HG02943 (cell line): ENCODE results near the gene RRP36.
"Not testable (repeated sequence)": the region's sequence is repeated elsewhere in the genome, so short reads cannot be mapped to it uniquely, and the experiment has no call there.

Source experiments
- ATAC-seq: cut with Tn5 transposase; IDR thresholded peaks from one replicate; pipeline ENCODE4 v1.9.1; 2021; ENCODE audit warnings: mild to moderate bottlenecking, low read depth, moderate library complexity; ENCODE audit not compliant: unreplicated experiment

The RRP36 gene, protein sequence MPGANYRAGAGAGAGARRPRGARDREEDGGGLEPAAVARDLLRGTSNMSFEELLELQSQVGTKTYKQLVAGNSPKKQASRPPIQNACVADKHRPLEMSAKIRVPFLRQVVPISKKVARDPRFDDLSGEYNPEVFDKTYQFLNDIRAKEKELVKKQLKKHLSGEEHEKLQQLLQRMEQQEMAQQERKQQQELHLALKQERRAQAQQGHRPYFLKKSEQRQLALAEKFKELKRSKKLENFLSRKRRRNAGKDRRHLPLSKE

DNA sequence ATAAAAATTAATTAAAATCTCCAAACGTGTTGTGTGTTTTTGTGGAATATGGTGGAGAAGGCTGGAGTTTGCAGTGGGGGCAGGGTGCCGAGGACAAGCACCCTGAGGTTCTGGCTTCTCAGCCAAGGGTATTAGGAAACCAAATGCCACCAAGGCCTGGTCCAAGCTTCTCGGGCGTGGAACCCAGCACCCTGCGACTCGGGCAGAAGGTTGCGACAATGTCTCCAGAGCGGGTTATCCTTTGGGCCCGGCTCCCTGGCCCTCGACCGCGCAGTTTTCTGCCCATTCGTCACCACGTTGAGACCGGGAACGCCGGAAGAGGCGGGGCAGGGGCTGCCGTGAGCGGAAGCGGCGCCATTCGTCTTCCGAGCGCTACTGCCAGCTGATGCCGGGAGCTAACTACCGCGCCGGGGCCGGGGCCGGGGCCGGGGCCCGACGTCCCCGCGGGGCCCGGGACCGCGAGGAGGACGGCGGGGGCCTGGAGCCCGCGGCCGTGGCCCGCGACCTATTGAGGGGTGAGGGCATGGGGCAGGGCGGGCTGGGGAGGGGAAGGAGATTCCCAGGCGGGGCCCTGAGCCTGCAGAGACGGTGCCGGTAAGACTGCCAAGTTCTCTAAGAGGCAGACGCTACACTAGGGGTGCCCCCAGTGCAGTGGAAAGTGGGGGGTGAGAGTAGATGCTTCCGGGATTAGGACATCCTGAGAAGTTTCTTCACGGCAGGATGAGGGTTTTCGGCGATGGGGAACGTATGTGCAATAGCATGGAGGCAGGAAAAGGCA lies at the start of gene RRP36:
TSS of gene RRP36 (plus strand) at position 354 of the 778 bp plus-strand sequence. CDS start at position 386, 32 bp downstream.
- peak; percentile 70 for ATAC-seq

- ATAC-seq = no peak
These were observed 49.6 kb upstream of the RRP36 start for GRCh38 chr6:42971746-42972327.

GRCh38 chr6:42973926-42974325 lies 47.5 kb upstream of the RRP36 start:
- ATAC-seq = no peak

GRCh38 chr6:42974919-42975505 lies 46.4 kb upstream of the RRP36 start:
- ATAC-seq = no peak

- no peak for ATAC-seq
These were observed 43.0 kb upstream of the RRP36 start for GRCh38 chr6:42978487-42978838.

DNA sequence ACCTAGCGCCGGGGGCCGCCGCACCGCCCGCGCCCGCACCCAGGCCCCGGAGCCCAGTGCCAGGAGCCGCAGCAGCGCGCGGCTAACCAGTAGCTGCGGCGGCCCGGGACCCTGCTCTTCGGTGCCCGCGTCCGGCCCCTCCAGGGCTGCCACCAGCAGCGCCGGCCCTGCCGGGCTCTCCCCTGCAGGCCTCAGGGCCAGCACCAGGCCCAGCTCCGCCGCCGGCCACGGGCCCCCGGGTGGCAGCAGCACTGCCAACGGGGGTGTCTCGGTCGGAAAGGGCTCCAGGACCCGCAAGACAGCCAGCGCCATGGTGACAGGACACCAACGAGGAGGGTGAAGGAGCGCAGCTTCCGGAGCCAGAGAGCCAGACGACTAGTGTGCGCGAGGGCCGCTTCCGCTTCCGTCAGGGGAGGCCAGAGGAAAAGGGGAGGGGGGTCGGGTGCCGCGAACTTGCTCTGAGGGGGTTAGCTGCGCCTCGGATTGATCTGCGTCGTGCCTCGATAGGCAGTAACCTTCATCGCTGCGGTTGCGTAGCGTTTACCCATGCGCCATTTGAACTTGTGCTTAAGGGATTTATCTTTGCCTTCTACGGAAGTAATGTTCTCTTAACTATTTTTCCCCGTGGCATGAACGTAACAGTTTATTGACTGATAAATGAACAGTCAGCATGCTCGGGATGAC lies 42.4 kb upstream of the RRP36 start, which contains the start of gene PEX6:
TSS of gene PEX6 (minus strand) at position 343 of the 684 bp plus-strand sequence. CDS start at position 312, 31 bp downstream.
- peak; percentile 91 for ATAC-seq

GRCh38 chr6:42979523-42980177 lies 41.8 kb upstream of the RRP36 start:
- ATAC-seq = no peak

- no peak for ATAC-seq
These were observed 39.6 kb upstream of the RRP36 start for GRCh38 chr6:42981836-42982235.

GRCh38 chr6:42984001-42984923 lies 37.2 kb upstream of the RRP36 start, which contains the start of gene PPP2R5D:
TSS of gene PPP2R5D (plus strand) at chr6:42984570. CDS start at chr6:42984678, 108 bp downstream.
- peak; percentile 91 for ATAC-seq

- ATAC-seq = no peak
These were observed 36.4 kb upstream of the RRP36 start for GRCh38 chr6:42984924-42985475.

- no peak for ATAC-seq
These were observed 33.6 kb upstream of the RRP36 start for GRCh38 chr6:42987533-42988451.

- no peak for ATAC-seq
These were observed 32.9 kb upstream of the RRP36 start for GRCh38 chr6:42988486-42989020.

GRCh38 chr6:42989923-42990322 lies 31.5 kb upstream of the RRP36 start:
- ATAC-seq = no peak

- ATAC-seq = no peak
These were observed 28.0 kb upstream of the RRP36 start for GRCh38 chr6:42993445-42993844.

- ATAC-seq = no peak
These were observed 24.9 kb upstream of the RRP36 start for GRCh38 chr6:42996513-42996912.

- not testable (repeated sequence) for ATAC-seq
These were observed 23.2 kb upstream of the RRP36 start for GRCh38 chr6:42998205-42998604.

- no peak for ATAC-seq
These were observed 19.6 kb upstream of the RRP36 start for GRCh38 chr6:43001843-43002242.
